Activated T-cell treated with anti-CD3 and anti-CD28 coated beads, Interleukin-2, amount 50 U/mL, for 72 hours (primary cell): ENCODE results near the gene DCANP1. TPM values are rescaled to one million over a fixed set of nuclear protein-coding genes. Genes with fewer than 3 reads are reported as not detected.
"Not testable (repeated sequence)": the region's sequence is repeated elsewhere in the genome, so short reads cannot be mapped to it uniquely, and the experiment has no call there.

ENCODE experiments used
- ATAC-seq, 2 donors: fragments of 150-1000 bp; cut with Tn5 transposase; replicated peaks in 1 of 2; 2 replicates each; pipeline ENCODE4 v1.10.0; 2021; ENCODE audit warnings: moderate library complexity in 2 of 2, mild to moderate bottlenecking in 1 of 2
- DNase-seq, 2 donors: peaks; one replicate each; pipeline ENCODE4 v3.0.0; 2021 to 2022; ENCODE audit warnings: mixed read lengths in 1 of 2
- H3K27ac Mint-ChIP-seq: one replicate; pipeline ENCODE4 v1.8.0; 2022; ENCODE audit warnings: mild to moderate bottlenecking, moderate library complexity, mixed read lengths
- H3K27me3 Mint-ChIP-seq: one replicate; pipeline ENCODE4 v1.8.0; 2022; ENCODE audit warnings: low read depth, mixed read lengths
- H3K36me3 Mint-ChIP-seq, 2 donors: one replicate each; pipeline ENCODE4 v1.8.0; 2022; ENCODE audit warnings: mixed read lengths in 2 of 2, mild to moderate bottlenecking in 1 of 2; ENCODE audit not compliant: insufficient read depth in 2 of 2
- H3K4me1 Mint-ChIP-seq: one replicate; pipeline ENCODE4 v1.8.0; 2022; ENCODE audit warnings: low read depth, mixed read lengths
- H3K4me3 Mint-ChIP-seq, 2 donors: one replicate each; pipeline ENCODE4 v1.8.0; 2022; ENCODE audit warnings: mild to moderate bottlenecking in 2 of 2, mixed read lengths in 2 of 2, moderate library complexity in 2 of 2
- H3K9me3 Mint-ChIP-seq, 2 donors: one replicate each; pipeline ENCODE4 v1.8.0; 2022; ENCODE audit warnings: mixed read lengths in 2 of 2
- total RNA-seq, 2 donors: library from RNA; stranded (reverse); gene quantifications; one replicate each; pipeline ENCODE4 v1.2.3, GENCODE V29; 2022

Gene DCANP1, protein sequence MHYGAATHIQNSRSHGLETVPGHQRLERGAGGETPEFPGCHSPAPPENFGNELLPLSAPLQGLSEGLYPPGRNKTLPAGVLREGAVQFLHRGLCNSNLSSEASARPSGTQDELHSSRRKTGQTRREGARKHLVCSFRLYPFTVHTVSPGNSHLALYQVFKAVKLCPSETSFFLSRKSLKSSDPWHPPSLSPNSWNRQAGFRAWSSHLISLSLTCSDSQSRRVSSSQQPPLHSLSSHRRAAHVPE
- not detected for total RNA-seq

DNA sequence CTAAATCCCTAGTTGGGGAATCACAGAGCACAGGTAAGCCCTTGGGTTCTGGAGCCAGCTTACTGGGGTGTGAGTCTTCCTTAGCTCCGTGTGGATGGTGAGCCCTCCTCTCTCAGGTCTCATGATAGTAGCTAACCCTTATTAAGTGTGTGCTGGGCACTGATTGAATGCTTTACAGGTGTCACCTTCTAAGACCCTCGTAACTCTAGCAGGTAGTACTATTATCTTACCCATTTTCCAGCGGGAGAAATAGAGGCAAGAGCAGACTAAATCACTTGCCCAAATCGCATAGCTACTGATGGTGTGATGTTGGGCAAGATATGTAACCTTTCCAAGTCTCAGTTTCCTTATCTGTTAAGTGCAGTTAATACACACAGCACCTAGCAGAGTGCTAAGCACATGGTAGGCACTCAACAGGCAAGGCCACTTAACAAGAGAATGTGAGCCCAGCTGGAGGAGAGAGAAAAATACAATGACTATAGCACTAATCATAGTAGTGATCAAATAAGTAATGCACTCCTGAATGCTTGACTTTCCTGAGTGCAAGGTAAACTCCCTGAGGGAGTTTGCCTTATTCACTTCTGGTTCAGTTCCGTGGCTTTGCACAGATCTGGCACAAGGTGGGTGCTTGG, at the start of gene DCANP1:
Gene DCANP1, minus strand, starts transcription at position 51 of the 632 bp plus-strand sequence. CDS start 240 bp downstream, outside the sequence.
- Mint-ChIP-seq H3K4me3 (no peak within 1 kb of the TSS), H3K27me3 (no peaks in the 10 kb centered on the region), H3K9me3 (no peaks in the 10 kb centered on the region), H3K27ac (no peak within 1 kb of the TSS), H3K36me3 (no peaks in the 10 kb centered on the region), H3K4me1 (no peaks in the 10 kb centered on the region)
- DNase-seq (no peak), ATAC-seq (no peak)

DNA sequence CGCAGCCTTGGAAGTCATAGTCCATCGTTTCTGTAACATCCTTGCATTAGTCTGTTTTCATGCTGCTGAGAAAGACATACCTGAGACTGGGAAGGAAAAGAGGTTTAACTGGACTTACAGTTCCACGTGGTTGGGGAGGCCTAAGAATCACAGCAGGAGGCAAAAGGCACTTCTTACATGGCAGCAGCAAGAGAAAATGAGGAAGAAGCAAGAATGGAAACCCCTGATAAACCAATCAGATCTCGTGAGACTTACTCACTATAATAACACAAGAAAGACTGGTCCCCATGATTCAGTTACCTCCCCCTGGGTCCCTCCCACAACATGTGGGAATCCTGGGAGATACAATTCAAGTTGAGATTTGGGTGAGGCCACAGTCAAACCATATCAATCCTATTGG, 48.4 kb upstream of the DCANP1 start:
- not testable (repeated sequence) for H3K36me3 Mint-ChIP-seq, H3K9me3 Mint-ChIP-seq, ATAC-seq, H3K4me1 Mint-ChIP-seq, H3K27ac Mint-ChIP-seq, DNase-seq, H3K4me3 Mint-ChIP-seq
- H3K27me3 Mint-ChIP-seq = peaks cover 66% of the 10 kb centered on the region

DNA sequence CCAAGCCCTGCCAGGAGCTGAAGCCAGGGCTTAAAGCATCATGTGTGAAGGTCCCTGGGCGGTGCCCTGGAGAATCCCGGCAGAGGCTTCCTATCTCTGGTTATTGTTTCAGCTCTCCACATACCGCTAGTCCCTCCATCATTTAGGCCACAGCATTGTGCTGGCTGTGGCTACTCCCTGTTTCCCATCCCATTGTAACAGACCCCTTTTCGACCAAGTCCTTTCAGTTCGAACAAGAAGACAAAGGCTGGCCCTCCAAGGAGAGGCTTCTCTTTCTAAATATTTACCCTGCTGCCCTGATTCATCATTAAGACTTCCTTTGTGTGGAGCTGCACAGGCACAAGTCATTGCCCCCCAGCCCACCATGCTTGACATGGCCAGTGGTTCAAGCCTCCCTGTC, 47.0 kb upstream of the DCANP1 start:
- Mint-ChIP-seq H3K27ac (no peak overlapping the region), H3K9me3 (no peaks in the 10 kb centered on the region), H3K36me3 (no peaks in the 10 kb centered on the region), H3K27me3 (peaks cover 73% of the 10 kb centered on the region), H3K4me1 (peaks cover 18% of the 10 kb centered on the region), H3K4me3 (no peak overlapping the region)
- no peak for DNase-seq
- no peak for ATAC-seq

DNA sequence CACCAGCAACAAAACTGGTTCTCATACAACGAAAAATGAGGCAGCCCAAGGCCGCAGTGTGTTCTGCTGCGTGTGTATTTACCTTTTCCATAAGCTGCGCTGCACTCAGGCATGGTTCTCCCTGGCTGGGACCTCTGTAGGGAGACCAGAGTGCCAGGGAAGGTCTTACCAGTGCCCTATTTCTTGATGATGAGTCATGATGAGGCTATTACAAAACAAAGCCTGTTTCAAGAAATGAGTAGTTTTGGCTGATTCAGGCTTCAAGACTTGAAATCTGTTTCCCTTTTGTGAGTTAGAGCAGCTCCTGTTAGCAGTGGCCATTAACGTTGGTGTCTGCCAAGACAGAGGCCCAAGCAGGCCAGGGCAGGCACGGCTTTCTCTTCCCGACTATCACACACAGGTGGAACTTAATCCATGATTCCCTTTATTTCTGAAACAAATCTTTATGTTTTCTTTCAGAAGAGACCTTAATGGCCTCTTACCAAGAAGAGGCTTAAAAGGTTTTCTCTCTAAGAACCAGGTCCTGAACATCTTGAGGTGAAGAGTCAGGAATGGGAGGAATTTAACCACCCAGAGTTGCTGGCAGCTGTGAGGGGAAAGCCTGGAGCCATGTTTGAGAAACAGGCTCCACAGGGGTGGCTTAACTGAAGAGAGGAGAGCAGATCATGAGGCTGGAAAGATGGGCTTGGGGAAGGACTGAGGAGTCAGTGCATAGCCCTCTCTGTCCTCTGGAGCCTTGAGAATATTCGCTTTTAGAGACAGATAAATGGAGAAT, 46.4 kb upstream of the DCANP1 start:
- Mint-ChIP-seq H3K9me3 (no peaks in the 10 kb centered on the region), H3K27ac (no peak overlapping the region), H3K36me3 (no peaks in the 10 kb centered on the region), H3K4me3 (no peak overlapping the region), H3K27me3 (peaks cover 72% of the 10 kb centered on the region), H3K4me1 (peaks cover 18% of the 10 kb centered on the region)
- DNase-seq (no peak), ATAC-seq (peak; percentile 68 to 75)

DNA sequence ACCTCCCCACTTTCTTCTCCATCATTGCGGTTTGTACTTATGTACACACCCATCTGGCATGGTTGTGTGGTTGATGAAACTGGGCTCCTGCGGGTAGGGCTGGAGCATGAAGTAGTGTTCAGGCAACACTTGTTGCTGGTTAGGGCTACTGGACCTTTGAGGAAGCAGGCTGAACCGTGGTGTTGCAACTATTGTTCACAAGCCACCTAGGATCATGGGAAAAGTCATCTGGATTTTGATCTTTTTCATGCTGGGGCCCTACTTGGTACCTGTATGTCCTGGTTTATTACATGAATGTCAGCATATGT, 45.1 kb upstream of the DCANP1 start:
- Mint-ChIP-seq H3K4me1 (peaks cover 18% of the 10 kb centered on the region), H3K27me3 (peaks cover 81% of the 10 kb centered on the region), H3K27ac (no peak overlapping the region), H3K4me3 (no peak overlapping the region), H3K9me3 (no peaks in the 10 kb centered on the region), H3K36me3 (no peaks in the 10 kb centered on the region)
- ATAC-seq (no peak), DNase-seq (no peak)

DNA sequence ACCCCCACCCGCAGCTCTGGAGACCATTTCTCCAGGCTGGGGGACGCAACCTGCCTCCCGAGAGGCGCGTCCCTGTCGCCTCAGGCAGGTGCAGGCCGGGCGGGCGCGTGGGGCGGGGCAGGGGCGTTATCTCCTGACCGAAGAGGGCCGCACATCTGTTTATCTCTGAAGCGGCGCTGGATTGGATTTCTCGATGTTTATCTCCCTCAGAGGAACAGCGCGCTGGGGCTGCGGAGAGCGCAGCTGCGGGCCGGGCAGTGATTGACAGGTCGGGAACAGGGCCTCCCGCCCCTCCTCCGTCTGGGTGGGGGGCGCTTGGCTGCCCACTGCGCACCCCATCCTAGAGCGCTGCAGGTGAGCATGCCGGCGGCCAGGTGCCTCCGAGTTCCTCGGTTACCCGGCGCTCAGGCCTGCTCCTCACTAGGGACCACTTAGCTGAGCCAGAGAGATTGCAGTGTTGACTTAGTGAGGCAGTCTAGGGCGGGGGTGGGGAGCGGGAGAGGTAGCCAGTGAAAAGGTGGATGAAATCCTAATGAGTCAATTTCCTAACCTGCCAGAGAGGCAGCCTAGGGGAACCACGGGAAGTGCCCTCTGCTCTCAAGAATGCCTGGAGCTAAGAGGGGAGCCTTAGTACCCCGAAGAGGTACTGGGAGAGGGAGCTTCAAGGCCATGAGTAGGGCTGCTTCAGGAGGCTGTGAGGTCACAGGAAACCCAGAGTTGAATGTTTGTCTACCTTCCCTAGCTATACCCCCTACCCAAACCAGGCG, 44.6 kb upstream of the DCANP1 start:
- DNase-seq (no peak), ATAC-seq (no peak)
- H3K27ac Mint-ChIP-seq = no peak overlapping the region
- H3K9me3 Mint-ChIP-seq = no peaks in the 10 kb centered on the region
- peak overlapping the region in 1 of 2 donors; percentile 15 for H3K4me3 Mint-ChIP-seq
- peaks cover 82% of the 10 kb centered on the region for H3K27me3 Mint-ChIP-seq
- no peaks in the 10 kb centered on the region for H3K36me3 Mint-ChIP-seq
- H3K4me1 Mint-ChIP-seq = peaks cover 18% of the 10 kb centered on the region

DNA sequence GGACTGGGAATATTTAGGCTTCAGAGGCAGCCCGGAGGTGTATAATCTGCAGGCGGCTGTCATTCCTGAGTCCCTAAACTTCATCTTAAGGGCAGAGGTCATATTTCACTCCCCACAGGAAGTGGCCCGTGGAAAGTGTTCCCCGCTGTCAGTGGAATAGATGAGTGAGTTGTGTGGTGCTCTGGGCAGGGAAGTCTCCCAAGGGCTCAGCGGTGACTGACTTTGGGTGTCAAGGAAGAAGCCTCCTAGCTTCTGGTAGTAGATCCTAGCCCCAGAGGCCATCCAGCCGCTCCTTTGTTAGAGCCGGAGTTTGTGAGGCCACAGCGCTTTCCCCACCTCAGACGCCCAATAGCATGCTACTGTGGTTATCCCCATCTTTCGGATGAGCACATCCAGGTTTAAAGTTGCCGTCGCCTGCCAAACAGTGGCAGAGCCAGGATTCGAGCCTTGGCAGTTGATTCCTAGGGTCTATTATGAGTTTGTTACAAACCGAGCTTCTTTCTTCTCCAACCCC, 43.9 kb upstream of the DCANP1 start:
- Mint-ChIP-seq H3K27ac (no peak overlapping the region), H3K27me3 (peaks cover 82% of the 10 kb centered on the region), H3K9me3 (no peaks in the 10 kb centered on the region), H3K4me1 (peaks cover 18% of the 10 kb centered on the region), H3K4me3 (peak overlapping the region in 1 of 2 donors; percentile 15), H3K36me3 (no peaks in the 10 kb centered on the region)
- DNase-seq = no peak
- ATAC-seq = no peak

DNA sequence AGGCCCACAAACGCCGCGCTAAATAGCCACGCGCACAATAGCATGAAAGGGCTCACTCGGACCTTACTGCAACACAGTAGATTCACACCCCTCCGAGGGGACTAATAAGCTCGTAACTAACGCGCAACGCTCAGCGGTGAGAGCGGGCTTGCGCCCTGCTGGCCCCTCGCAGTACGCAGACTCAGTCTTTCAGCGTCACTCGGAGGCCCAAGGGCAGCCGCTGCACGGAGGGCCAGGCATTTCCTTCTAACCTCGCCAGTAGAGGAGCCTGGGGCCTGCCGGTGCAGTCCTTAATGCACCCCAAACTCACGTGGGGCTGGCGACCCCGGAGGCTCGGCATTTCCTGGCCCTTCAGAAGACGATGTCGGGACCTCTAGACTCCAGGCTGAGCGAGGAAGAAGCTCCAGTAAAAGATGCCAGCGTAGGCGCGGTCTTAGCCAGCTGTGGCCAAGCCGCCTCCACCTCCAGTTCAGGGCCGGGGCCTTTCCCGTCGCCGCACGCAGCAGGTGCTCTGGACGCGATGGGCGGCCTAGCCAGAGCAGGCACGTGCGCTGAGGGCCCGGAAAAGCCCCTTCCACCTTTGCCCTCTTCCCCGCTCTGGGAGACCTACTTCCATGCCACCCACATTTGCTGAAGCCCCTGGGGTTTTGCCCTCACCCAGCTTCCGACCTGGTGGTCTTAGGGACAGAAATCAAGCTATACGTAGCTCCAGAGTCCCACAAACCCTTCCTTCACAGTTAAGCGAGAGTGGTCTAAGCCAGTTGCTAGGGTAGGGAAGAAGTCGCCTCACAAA, 43.3 kb upstream of the DCANP1 start:
- Mint-ChIP-seq H3K27ac (no peak overlapping the region), H3K27me3 (peaks cover 76% of the 10 kb centered on the region), H3K4me1 (peaks cover 18% of the 10 kb centered on the region), H3K4me3 (no peak overlapping the region), H3K36me3 (no peaks in the 10 kb centered on the region), H3K9me3 (no peaks in the 10 kb centered on the region)
- peak in 1 of 2 donors; percentile 37 for ATAC-seq
- no peak for DNase-seq

DNA sequence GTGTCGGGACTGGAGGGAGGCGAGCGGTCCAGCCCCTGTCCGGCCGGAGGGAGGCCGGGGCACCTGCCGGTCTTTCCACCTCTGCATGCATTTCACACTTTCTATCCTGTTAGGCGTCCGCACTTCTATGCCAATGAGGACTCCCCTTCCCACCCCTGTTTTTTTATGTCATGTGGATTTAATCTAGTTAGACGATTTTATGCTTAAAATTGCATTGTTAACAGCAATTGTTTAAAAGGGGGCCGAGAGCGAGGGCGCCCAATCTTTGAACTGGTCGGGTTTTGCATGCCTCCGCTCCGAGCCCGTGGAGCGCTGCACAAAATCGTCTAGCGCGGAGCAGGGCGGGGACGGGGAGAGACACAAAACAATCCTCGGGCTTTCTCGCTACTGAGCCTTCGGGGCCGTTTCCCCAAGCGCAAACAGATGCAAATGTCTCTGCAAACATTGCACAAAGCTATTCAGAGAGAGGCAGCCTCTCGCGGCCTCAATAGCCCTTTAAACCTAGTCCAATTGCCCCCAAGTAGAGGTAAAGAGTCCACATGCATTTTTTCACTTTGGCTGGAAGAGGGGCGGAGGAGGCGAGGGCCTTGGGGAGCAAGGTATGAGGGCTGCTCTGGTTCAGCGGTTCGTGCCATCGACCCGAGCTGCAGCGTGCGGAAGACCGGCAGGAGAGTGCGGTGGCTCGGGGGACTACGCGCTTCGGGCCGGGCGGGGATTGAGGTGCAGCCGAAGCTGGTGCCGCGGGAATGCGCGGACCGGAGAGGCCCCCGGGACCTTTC, 42.5 kb upstream of the DCANP1 start:
- Mint-ChIP-seq H3K4me3 (peak overlapping the region; percentile 58 to 64), H3K36me3 (no peaks in the 10 kb centered on the region), H3K9me3 (no peaks in the 10 kb centered on the region), H3K27ac (no peak overlapping the region), H3K27me3 (peaks cover 69% of the 10 kb centered on the region), H3K4me1 (peaks cover 18% of the 10 kb centered on the region)
- ATAC-seq (no peak), DNase-seq (no peak)

DNA sequence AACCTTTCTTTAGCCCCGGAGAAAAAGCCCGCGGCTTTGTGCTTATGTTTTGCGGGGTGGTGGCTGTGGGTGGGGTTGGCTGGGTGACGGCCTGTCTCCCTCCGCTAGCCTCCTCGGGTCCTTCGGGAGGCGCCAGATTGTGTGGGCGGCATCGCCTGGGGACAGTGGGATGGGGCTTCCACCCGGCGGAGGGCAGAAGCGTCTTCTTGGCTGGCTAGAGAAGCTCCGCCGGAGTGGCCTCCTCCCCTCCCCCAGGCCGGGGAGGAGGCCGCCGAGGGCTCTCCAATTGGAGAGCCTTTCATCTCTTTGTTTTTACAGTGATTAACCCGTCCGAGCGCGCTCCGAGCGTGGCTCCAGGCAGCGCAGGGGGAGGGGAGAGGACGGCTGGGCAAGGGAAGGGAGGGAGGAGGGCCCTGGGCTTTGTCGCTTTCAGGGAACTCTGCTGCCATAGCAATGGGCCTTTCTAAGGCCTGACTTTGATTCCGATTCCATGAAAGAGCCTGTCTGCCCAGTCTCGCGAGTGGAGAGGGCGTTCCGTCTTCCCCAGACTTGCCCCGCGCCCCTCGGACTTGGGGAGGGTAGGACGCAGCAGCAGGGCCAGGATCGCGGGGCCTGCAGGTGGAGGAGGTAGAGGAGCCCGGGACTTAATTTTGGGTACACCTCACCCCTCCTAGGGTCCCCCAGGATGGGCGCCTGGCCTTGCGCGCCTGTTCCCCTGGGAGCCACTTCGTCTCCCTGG, 41.7 kb upstream of the DCANP1 start:
- Mint-ChIP-seq H3K9me3 (no peaks in the 10 kb centered on the region), H3K27me3 (peaks cover 61% of the 10 kb centered on the region), H3K36me3 (no peaks in the 10 kb centered on the region), H3K4me3 (no peak overlapping the region), H3K4me1 (peaks cover 18% of the 10 kb centered on the region), H3K27ac (no peak overlapping the region)
- ATAC-seq (no peak), DNase-seq (no peak)

DNA sequence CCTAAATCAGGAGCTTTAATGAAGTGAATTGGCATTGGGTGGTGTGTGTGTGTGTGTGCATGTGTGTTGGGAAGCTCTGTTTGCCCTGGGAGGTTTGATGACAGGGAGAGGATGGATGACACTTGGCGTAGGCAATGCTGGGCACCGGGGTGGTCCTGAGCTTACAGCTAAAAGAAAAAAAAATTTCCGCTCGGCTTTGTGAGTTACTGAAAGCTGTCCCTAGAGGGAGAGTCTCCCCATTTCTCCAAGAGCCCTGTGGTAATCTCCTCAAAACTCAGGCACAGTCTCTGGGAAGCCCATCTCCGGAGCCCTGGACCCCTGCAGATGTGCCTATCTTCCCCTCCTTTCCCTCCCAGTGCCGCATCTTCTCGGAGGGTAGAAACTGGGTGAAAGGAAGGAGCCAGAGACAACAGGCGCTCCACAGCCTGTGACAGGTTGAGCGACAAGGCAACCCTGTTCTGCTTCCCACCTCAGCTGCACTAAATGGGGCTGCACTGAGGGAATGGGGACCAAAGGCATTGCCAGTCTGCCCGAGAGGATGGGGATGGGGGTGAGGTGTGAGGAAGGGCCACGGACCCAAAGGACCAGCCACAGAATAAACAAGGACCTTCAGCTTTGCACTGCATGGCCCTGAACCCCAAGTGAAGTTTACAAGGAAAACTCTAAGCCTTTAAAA, 40.8 kb upstream of the DCANP1 start:
- H3K9me3 Mint-ChIP-seq = no peaks in the 10 kb centered on the region
- no peak for ATAC-seq
- H3K4me3 Mint-ChIP-seq = no peak overlapping the region
- peaks cover 52% of the 10 kb centered on the region for H3K27me3 Mint-ChIP-seq
- peaks cover 12% of the 10 kb centered on the region for H3K4me1 Mint-ChIP-seq
- H3K36me3 Mint-ChIP-seq = no peaks in the 10 kb centered on the region
- no peak for DNase-seq
- H3K27ac Mint-ChIP-seq = no peak overlapping the region
